ENCODE measurements around the gene XXYLT1.

DNA sequence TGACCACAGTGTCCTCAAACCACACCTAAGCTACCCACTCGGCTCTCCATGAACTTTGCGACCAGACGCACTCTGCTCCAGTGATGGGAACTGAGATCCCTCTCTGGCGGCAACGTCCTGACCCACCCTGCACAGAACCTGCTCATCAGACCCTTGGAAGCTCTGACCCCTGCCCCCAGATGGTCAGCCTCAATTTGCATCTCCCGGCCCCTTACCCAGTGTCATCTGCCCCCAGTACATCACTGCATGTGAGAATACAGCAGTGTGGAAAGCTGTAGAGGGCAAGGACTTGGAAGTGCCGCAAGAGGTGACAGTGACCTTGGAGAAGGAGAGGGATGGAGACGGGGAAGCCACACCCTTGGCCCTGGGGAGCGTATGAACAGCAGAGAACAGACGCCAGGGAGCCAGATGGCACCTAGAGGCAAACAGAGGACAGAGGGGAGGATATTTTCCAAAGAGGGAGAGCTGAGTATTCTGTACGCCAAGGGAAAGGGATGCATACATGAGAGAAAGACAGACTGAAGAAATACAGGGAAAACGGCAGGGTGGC is 192.0 kb downstream of the XXYLT1 start:
- TF ChIP-seq POLR2A (IDR thresholded peaks at IDR 0.05) = no peak
- TF ChIP-seq, protein P1, sequence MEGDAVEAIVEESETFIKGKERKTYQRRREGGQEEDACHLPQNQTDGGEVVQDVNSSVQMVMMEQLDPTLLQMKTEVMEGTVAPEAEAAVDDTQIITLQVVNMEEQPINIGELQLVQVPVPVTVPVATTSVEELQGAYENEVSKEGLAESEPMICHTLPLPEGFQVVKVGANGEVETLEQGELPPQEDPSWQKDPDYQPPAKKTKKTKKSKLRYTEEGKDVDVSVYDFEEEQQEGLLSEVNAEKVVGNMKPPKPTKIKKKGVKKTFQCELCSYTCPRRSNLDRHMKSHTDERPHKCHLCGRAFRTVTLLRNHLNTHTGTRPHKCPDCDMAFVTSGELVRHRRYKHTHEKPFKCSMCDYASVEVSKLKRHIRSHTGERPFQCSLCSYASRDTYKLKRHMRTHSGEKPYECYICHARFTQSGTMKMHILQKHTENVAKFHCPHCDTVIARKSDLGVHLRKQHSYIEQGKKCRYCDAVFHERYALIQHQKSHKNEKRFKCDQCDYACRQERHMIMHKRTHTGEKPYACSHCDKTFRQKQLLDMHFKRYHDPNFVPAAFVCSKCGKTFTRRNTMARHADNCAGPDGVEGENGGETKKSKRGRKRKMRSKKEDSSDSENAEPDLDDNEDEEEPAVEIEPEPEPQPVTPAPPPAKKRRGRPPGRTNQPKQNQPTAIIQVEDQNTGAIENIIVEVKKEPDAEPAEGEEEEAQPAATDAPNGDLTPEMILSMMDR (IDR thresholded peaks at IDR 0.05) = no peak

Data from adrenal gland (tissue), 5 donors.